GM21360 (cell line): ENCODE data around the gene C17orf78.
"Not testable (repeated sequence)": the region's sequence is repeated elsewhere in the genome, so short reads cannot be mapped to it uniquely, and the experiment has no call there.

Experiments used
- ATAC-seq: cut with Tn5 transposase; IDR thresholded peaks from one replicate; pipeline ENCODE4 v1.9.1; 2021; ENCODE audit warnings: mild to moderate bottlenecking, moderate library complexity; ENCODE audit not compliant: unreplicated experiment

Gene C17orf78

GRCh38 chr17:37430051-37430627, 54.4 kb downstream of the C17orf78 start:
- no peak for ATAC-seq

DNA sequence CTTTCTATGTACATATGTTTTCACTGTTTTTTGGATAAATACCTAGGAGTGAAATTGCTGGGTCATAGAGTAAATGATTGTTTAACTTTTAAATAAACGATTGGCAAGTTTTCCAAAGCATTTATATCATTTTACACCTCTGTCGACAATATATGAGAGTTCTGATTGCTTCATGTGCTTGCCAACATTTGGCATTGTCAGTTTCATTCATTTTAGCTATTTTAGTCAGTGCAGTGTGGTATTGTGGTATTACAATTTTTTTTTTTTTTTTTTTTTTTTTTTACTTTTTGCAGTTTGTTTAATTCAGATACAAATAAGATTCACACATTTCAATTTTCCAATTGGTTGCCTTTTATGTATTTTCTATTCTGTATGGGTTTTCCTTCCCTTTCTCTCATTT, 56.9 kb downstream of the C17orf78 start:
- ATAC-seq: no peak

GRCh38 chr17:37438141-37438540, 62.4 kb downstream of the C17orf78 start:
- no peak for ATAC-seq

GRCh38 chr17:37440424-37440823, 64.6 kb downstream of the C17orf78 start:
- ATAC-seq: no peak

GRCh38 chr17:37441369-37442014, 65.7 kb downstream of the C17orf78 start:
- not testable (repeated sequence) for ATAC-seq
